ENCODE results near the gene RPS27L.

Gene RPS27L

DNA sequence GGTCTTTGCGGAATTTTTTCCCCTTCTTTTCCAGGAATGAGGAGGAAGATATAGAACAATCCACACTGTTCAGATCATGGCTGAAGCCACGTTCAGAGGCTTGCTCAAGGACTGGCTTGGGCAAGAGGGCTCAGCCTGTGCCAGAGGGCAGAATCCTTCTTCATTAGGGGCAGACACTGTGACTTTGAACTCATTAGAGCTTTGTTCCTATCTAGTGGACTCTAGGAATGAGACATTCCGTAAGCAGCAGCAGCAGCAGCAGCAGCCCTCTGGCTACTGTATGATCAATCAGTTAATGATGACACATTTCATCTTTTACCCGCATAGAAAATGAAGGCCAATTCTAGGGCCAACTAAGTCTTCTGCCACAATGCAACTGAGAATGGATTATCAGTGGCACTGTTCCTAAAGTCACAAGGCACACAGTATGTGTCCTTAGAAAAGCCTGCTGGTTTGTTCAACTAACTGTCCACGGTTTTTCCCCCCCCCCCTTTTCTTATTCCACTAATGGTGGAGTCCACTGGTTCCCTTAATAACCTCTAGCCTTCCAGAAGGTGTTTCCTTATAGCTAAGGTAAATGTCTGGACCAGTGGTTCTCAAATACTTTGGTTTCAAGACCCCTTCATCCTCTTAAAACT is 30.4 kb upstream of the RPS27L start:
- no peak for DNase-seq

DNA sequence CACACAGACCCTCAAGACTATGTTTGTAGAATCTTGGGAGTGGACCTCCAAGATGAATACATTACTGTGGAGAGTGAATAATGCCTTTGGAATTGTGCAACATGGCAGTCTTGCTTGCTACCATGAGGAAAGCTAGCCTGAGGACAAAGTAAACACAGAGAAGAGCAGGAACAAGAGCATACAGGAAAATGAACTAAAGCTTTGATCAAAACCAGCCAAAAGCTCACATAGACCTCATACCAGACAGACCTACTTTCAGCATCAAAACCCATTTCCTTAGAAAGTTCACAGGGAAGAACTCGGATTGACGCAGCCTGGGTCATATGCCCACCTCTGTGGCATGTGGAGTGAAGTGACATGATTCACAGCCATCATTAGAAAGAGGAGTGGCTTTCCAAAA is 28.8 kb upstream of the RPS27L start:
- DNase-seq, result no peak

DNA sequence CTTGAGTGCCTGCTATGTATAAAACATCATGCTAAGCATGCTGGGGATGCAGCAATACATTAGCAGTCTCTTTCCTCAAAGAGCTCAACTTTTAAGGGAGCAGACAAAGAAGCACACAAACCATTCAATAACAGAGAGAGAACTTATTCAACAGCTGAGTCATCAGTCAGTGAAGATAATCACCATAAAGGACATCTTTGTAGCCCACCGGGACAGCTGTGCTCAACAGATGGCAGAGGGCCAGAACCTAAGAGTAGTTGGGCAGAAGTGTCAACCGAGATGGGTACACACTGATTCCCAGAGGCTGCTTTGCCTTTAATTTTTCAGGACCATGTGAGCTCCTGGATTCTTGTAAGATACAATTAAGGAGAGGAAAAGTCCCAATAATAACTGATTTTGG is 27.9 kb upstream of the RPS27L start:
- DNase-seq, result no peak

DNA sequence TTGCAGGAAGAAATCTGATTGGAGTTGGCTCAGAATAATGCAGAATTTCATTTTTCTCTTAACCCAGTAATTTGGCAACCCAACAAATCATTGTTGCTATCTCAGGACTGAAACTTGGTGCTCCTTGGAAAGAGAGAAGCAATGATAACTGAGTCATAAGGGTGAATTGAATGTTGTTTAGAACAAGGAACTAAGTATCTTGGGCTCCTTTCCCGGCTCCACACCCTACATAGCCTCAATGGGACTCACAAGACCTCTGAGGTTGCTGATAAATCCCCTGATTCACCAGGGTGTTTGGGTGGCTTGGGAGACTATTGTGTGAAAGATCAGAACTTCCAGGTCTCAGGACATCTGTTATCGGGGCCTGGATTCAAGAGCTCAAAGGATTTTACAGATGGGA is 24.4 kb upstream of the RPS27L start:
- no peak for DNase-seq

DNA sequence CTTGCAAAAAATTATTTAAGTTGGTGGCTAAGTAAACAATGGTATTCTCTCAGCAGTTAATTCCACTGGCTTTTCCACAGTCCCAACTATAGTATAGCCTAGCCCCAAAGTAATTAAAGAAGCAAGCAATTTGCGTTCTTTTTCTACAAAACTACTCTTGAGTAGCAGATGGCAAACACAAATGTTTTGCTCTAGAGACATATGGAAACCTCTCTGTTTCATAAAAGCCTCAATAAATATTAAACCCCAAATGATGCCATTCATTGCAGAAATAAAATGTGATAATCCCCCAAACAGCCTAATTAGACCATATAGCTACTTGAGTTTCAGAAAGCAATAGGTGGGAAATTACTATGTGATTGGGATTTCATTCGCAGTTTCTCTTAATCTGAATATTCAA is 23.5 kb upstream of the RPS27L start:
- DNase-seq, result no peak

DNA sequence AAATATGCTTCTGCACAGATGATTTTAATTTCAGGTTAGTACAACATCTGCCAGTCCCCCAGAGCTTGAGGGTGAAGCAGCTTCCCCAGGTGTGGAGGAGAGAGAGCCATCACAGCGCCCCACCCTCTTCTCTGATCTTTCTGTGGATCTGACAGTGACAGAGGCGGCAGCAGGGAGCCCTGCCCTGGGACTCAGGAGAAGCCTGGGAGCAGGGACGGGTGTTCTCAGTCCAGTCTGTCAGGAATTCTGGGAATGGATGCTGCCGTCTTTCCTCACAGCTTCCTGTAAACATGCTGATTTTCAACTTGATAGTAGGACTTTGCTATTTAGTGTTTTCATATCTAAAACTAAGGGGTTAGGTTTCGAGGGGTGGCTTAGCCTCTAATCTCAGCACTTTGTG is 20.8 kb upstream of the RPS27L start:
- DNase-seq, result no peak

DNA sequence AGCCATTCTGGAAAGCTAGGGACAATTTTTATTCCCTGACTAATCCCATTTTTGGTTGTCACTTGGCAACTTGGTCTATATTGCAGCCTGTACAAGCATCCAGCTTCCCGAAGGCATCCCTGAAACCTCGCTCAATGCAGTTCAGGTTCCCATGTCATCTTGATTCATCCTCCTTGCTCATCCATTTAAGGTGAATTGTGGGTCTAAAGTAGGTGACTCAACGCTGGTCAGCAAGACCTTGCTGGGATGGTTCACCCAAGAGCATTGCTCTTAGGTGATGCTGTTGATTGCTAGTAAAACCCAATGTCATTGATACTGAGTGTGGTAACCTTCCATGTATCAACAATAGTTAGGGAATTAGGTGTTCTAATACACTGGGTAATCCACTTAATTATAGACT is 19.0 kb upstream of the RPS27L start:
- no peak for DNase-seq

DNA sequence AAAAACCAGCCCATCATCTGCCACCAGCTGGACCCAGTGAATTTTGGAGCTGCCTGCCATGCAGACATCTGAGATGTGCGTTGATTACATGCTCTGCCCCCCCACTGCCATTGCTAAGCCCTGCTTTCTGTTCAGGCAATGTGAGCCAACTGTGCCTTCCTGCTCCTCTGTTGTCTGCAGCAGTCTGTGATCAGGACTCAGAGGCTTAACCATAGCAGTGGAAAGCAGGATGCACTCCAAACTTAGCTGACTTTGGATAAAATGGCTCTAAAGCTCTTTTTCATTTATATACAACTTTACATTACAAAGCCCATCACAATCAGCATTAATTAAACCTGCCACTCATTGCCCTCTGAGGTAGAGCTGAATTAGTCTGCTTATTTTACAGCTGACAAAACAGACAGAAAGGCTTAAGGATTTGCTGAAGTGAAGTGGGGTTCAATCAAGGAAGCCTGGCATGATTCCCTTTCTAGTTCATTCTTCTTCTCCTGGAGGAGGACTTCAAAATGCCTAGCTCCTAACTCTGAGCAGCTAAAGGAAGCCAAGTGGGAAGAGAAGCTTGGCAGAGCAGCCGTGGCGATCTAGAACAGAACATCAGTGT is 15.7 kb upstream of the RPS27L start:
- DNase-seq, result no peak

DNA sequence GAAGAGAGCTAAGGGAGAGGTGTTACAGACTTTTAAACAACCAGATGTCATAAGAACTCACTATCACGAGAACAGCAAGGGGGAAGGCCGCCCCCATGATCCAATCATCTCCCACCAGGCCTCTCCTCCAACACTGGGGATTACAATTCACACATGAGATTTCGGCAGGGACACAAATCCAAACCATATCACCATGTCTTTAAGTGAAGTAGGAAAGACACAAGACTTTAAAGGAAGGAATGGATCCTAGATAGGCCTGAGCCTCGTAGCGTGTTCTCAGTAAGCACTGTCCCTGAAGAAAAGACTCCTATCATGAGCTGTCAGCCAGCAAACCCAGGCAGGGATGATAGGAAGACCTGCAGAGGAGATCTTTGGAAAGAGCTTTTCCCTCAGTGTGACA is 15.1 kb upstream of the RPS27L start:
- DNase-seq, result no peak

DNA sequence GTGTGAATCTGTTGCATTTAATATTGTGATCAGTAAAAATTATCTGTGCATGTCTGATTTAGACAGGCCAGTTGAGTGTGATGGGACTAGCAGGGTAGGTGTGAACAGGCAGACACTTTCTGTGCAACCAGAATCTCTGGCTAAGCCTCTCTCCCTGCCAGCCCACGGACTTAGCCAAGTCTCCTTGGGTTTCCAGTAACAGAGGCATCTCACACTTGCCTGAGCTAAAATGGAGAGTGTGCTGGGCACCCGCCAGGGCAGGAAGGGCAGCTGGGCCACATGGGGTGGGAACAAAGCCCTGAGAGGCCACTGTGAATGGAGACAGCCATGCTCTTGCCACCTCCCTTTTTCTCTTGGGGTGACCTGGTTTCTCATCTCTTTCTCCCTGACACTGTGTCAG is 12.5 kb upstream of the RPS27L start:
- no peak for DNase-seq

DNA sequence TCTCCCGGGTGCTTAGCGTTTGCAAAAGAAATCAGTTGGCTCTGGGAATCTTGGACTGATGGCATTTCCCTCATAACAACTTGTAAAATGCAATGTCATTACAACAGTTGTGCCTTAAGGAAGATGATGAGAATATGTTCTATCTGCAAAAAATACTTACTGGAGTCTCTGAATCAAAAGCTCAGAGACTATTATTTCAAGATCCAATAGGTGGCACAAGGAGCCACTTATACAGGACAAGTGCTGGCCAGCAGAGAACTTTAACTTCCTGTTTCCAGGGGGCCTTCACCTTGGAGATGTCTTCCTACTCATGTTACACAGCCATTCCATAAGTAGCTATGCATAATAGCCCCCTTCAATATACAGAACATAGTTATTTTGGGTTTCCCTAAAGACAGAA is 8.9 kb upstream of the RPS27L start:
- no peak for DNase-seq

DNA sequence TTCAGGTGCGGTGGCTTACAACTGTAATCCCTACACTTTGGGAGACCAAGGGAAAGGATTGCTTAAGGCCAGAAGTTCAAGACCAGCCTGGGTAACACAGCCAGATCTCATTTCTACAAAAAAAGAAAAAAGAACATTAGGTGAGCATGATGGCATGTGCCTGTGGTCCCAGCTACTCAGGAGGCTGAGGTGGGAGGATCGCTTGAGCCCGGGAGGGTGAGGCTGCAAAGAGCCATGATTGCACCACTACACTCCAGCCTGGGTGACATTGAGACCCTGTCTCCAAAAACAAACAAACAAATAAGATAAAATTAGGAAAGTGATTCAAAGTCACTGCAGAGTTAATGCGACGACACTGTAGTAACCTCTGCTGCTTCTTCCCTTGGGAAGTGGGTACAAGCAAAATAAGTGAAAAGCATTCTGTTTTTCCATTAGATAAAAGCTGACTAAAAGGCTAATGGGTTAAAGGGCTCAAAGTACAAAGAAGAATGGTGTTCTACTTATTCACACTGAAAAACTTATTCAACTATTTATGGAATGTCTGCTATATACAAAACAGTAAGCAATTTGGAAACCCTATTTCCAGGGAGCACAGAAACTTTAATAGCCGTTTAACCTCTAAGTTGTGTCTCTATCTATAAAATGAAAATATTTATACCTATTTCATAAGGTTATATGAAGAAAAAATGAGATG is 8.0 kb upstream of the RPS27L start:
- DNase-seq, result no peak

DNA sequence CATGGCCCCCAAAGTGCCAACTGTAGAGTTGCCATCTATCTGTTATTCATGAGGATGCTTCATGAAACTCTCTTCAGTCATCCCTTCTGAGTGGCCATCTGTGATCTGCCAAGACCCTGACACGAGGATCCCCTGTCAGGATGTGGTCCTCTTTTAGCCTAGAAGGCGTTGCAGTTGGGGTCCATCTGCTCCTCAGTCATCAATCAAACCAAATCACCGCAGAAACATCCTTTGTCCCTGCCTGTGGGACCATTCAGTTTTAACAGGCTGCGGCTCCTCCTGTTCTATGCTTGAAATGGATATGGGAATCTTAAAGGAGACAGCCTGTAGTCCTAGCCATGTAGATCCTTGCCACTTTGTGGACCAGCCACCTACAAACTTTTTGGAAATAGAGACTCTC is 5.9 kb upstream of the RPS27L start:
- no peak for DNase-seq

DNA sequence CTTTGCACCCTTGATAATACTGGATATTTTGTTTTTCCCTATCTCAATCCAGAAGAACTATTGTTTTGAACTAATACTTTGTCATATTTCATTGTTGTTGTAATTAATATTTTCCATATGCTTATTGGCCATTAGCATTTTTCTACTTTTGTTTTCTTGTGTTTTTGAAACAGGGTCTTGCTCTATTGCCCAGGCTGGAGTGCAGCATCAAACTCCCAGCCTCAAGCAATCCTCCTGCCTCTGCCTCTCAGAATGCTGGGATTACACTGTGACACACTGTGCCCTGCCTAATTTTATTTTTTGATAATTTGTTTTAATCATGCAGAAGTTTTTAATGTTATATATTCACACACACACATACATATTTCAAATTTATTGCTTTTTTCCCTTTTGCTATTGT is 3.4 kb upstream of the RPS27L start:
- no peak for DNase-seq

DNA sequence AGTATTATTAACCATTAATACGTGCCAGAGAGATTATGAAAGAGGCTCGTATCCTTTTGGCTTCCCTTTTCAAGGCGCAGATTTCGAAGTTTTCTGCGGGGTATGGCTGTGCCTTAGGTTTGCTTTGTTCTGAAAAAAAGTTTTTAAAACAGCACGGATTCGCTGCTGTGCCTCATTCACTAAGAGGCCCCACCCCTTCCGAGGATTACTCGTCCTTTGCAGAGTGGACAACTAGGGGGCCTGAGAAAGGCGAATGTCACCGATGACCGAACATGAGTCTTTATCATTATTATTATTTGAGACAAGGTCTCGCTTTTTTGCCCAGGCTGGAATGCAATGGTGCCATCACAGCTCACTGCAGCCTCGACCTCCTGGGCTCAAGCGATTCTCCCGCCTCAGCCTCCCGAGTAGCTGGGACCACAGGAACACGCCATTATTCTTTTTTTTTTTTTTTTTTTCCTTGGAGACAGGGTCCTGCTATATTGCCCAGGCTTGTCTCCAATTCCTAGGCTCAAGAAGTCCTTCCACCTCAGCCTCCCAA is 684 bp upstream of the RPS27L start:
- peak; percentile 25 for DNase-seq

DNA sequence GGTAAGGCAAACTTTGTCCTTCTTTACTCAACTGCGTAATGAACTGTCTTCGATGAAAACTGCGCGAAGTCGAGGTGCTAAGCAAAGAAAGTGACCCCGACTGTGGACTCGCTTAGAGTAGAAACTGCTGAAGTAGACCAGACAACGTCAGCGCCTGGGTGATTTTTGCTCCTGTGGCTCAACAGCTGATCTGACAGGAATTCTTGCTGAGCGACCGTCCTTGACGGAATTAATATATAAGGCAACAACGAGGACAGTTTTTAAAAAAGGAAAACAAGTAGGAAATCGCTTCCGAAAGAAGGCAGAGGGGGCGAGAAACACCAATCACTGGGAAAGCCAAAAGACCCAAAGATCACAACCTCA is 541 bp downstream of the RPS27L start:
- DNase-seq, result peak; percentile 19

DNA sequence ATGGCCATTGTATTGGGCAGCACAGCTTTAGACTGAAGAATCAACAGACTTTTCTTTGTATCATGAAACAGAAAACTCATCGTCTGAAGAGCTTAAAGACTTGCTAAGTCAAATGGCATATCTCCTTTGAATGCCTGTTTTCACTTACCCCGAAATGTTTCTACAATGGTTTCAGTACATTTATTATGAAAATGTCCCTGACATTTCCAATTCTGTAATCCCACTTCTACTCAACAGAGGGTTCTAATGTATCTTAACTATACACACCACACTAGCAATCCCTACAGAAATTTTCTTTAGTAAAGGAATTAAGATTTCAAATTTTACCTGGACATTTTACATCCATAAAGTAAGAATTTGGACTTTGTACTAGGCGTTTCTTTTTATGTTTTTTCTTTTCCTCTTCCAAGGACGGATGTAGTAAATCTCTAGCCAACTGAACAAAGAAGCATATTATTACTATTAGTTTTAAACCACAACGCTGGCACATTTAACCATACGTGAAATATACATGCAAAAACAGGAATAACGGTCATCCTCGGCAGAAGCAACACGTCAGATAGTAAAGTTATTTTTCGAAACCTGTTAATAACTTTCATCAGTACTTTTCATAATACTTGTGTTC is 1.1 kb downstream of the RPS27L start:
- DNase-seq, result no peak

DNA sequence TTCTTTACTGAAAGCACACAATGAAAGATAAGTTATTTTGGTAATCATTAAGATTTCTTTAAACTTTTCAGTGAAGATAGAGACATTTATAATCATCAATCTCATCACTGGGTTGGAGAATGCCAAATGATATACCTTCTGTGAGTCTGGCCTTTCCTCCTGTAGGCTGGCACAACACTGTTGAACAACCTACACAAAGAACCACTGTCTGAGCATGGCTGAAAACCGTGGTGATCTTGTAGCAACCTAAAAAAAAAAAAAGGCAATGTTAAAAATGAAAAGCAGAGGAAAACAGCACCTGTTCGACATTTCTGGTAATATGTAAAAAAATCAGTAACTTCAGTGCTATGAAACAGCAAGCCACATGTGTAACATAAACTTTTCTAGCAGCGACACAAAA is 1.8 kb downstream of the RPS27L start:
- DNase-seq, result no peak

DNA sequence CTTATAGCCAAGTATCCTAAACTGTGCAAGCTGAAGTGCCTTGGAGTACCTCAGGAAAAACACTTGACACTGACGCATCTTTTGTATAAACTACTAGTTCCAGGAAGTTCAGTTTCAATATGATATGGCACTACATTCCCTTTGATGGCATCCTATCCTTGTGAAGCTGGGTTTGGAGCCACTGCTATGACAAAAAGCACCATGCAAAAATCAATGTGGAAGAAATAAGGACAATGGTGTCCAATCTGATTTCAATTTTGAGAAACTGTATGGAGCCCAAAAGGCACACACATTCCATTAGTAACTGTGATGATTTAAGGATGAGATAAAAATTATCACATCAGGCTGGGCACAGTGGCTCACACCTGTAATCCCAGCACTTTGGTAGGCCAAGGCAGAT is 5.6 kb downstream of the RPS27L start:
- no peak for DNase-seq

DNA sequence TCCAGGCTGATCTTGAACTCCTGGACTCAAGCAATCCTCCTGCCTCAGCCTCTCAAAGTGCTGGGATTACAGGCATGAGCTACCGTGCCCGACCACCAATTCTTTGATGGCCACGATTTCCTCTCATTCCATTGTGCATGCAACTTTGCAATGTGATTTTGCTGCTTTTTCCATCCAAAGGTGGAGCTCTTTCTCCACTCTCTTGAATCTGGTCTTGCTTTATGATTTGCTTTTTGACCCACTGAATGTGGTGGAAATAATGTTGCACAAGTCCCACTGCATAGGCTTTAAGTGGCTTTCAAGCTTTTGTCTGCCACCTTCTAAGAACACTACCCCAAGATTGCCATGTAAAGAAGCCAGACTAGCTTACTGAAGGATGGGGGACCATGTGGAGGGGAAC is 10.6 kb downstream of the RPS27L start:
- no peak for DNase-seq

DNA sequence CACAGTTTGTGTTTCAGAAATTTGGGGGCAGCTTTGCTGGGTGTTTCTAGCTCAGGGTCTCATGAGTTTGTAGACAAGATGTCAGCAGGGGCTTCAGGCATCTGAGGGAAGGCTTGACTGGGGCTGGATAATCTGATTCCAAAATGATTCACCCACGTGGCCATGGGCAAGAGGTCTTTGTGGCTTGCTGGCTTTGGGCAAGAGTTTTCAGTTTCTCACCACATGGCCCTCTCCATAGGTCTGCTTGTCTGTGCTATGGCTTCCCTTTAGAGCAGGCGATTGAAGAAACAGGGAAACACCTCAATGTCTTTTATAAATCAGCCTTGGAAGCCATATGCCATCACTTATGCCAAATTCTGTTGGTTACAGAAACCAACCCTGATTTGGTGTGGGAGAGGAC is 11.9 kb downstream of the RPS27L start:
- no peak for DNase-seq

DNA sequence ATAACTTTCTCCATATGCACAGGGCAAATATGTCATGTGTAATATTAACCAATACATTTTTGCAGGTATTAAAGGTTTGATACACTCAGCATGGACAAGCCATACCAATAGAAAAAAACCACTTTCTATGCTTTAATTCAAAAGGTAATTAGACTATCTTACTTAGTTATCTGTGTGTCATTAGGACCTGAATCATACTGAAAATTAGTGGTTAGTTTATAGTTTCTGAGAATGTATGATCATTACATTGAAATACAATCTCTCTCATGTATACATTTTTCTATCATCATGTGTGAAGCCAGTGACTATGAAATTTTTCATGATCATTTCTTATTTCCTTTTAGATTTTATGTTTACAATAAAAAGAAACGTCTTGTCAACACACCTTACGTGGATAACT is 16.3 kb downstream of the RPS27L start:
- no peak for DNase-seq

DNA sequence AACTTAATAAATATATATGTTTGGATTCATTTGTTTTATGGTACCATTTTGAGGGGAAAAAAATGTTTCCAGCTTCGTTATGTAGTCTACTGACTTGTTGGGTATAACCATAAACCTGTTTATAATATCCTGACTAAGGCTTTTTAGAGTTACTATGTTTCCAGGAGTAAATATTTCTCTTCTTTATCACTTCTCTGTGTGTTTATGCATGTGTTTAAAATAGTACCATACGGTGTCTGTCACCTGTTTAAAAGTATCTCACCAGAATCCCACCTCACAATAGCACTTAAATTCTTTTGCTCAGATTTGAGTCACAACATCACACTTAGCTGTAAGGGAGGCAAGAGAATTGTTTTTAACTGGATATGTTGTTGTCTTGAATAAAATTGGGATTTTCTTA is 20.5 kb downstream of the RPS27L start:
- no peak for DNase-seq

DNA sequence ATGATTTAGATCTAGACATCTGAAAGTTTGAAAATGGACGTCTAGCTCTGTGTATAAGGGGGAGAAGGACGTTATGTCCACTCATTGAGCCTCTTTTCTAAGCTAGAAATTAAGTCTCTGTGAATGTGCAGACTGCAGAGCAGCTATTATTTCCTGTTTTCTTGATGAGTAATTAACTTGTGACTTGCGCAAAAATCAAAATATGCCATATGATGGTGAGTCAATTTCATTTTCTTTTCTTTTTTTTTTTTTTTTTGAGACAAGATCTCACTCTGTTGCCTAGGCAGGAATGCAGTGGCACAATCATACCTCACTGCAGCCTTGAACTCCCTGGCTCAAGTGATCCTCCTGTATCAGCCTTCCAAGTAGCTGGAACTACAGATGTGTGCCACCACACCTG is 21.5 kb downstream of the RPS27L start:
- no peak for DNase-seq
